OCI-LY3 (cell line): ENCODE measurements around the gene SASH1.

Experiments used
- CTCF ChIP-seq: fragments of 200-600, 300-600 bp; sonication (generic); IDR thresholded peaks from 2 replicates; pipeline ENCODE4 v1.5.1; 2014; ENCODE audit warnings: antibody characterized with exemption, low read length, low read depth
- EZH2phosphoT487 ChIP-seq: fragments of 200-600 bp; shearing (Covaris generic); IDR thresholded peaks from 2 replicates; pipeline ENCODE4 v1.6.1; 2018; ENCODE audit warnings: antibody characterized with exemption, mixed run types, low read depth

DNA sequence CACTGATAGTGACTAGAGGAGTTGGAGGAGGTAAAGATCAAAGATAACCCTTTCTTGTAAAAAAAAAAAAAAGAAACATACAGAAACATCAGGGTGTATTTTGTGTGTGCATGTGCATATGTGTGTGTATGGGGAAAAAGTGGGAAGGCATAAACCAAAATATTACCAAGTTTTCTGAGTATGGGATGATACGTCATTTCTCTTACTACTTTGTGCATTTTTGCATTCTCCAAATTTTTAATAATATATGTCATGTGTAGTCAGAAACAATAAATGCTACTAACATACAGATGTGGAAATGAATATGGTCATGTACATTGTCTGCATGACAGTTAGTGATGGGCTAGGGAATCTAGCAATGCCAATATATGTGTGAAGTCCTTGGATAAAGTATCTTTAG is 161.1 kb downstream of the SASH1 start:
- TF ChIP-seq CTCF (no peak), EZH2phosphoT487 (no peak)
